ENCODE measurements around the gene SCARB1. TPM values are rescaled to one million over a fixed set of nuclear protein-coding genes. Genes with fewer than 3 reads are reported as not detected.

SCARB1 gene
- total and polyA plus RNA-seq, 2 donors (not counting 3 experiments of a cell fraction or from before 2014, with no cell fraction given) = 125 to 141 TPM

DNA sequence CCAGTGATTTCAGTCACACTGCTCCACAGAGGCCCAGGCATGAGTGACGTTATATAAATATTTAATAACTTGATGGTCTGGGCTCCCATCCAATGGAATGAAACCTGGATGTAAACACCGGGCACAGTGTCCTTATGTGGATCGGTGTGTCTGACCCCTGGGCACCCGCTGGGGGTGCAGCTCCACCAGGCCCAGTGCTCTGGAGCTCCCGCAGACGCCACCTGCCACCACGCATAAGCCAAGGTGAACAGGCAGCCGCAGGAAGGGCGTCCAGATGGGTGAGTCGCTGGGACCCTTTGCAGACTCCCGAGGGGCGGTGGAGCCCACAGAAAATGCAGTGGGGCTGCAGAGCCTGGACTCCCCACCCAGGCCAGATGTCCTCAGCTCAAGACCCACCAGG, 121.6 kb downstream of the SCARB1 start:
- Histone ChIP-seq H2AFZ (ENCODE audit: low read depth, low read length) (no peak overlapping the region), H3K4me1 (ENCODE audit: control insufficient read depth, extremely low read depth, insufficient read depth, low read length) (peaks cover 53% of the 10 kb centered on the region), H3K4me3 (replicated peaks in 1 of 3; ENCODE audit: insufficient read depth in 1 of 3, low read depth in 1 of 3, low read length in 3 of 3) (no peak overlapping the region), H3K79me2 (ENCODE audit: control insufficient read depth, insufficient read depth, low read length) (no peaks in the 10 kb centered on the region), H3K9ac (replicated peaks; ENCODE audit: extremely low read depth, insufficient read depth, low read length) (no peak overlapping the region), H3K27me3 (ENCODE audit: control insufficient read depth in 2 of 2, insufficient read depth in 2 of 2, low read length in 2 of 2) (no peaks in the 10 kb centered on the region), H3K27ac (ENCODE audit: insufficient read depth, low read depth, low read length) (no peak overlapping the region), H3K9me3 (replicated peaks; ENCODE audit: control insufficient read depth, insufficient read depth, low read length) (peaks cover 3% of the 10 kb centered on the region), H3K4me2 (ENCODE audit: insufficient read depth, low read length) (no peak overlapping the region), H4K20me1 (replicated peaks; ENCODE audit: control insufficient read depth, extremely low read depth, insufficient read depth, low read length) (no peaks in the 10 kb centered on the region), H3K9me1 (replicated peaks; ENCODE audit: control insufficient read depth, extremely low read depth, insufficient read depth, low read length) (no peaks in the 10 kb centered on the region), H3K36me3 (ENCODE audit: control insufficient read depth in 2 of 2, extremely low read depth in 1 of 2, insufficient read depth in 2 of 2, low read length in 2 of 2) (no peaks in the 10 kb centered on the region)
- intact Hi-C loops (cut with micrococcal nuclease) = no loop called here
- ChIA-PET CTCF (interaction anchor here (0.9 to 2.1 kb wide), 3 partner anchors 21 to 25 kb away, joined by 3 to 8 read pairs (median 7); no protein-coding TSS in a partner anchor), POLR2A (no interaction called here)
- FAIRE-seq (no peak), DNase-seq (ENCODE audit: low read depth, low spot score) (peak; percentile 46)
- TF ChIP-seq EZH2 (IDR thresholded peaks at IDR 0.05; ENCODE audit: borderline replicate concordance, low read depth, low read length, severe bottlenecking) (no peak), FOS (IDR thresholded peaks at IDR 0.05; ENCODE audit: borderline replicate concordance, insufficient read depth, low read length) (no peak), GATA2 (IDR thresholded peaks at IDR 0.05; ENCODE audit: insufficient read depth, insufficient read length, low read depth, low read length) (no peak), POLR2AphosphoS5 (IDR thresholded peaks at IDR 0.05; ENCODE audit: insufficient read depth, low read depth, low read length) (no peak), POLR2A (IDR thresholded peaks at IDR 0.05; ENCODE audit: low read depth, low read length) (no peak)
- TF ChIP-seq, protein P1, sequence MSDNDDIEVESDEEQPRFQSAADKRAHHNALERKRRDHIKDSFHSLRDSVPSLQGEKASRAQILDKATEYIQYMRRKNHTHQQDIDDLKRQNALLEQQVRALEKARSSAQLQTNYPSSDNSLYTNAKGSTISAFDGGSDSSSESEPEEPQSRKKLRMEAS (IDR thresholded peaks at IDR 0.05; ENCODE audit: insufficient read depth, insufficient read length) = no peak
- no TSS peak for BruUV-seq (replicated peaks)
- dilution Hi-C loops (cut with MboI; ENCODE audit: extremely low pct_ligation_motif_present, low sequenced_read_pairs) = no loop called here

DNA sequence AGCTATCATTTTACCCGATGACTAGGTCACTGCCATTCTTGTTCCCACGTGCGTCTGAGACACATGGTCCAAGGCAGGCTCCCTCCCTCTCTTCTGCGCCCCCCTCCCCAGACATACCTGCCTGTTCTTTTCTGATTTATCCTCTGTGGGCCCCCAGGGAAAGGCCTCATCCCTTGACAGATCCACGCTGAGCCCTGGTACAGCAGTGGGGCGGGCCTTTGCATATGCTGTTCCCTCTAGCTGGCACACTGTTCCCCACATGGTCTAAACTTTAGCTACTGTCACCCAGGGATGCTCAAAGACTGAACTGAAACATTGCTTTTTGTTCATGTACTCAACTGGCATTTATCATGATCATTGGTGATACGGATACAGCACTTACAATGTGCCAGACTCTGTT, 122.5 kb downstream of the SCARB1 start:
- no peak overlapping the region for H3K9ac ChIP-seq (replicated peaks; ENCODE audit: extremely low read depth, insufficient read depth, low read length)
- H3K4me1 ChIP-seq (ENCODE audit: control insufficient read depth, extremely low read depth, insufficient read depth, low read length) = peaks cover 44% of the 10 kb centered on the region
- intact Hi-C loops (cut with micrococcal nuclease) = loop anchor here (1.0 to 2.0 kb wide), 2 partner anchors 26 to 222 kb away; no protein-coding TSS in a partner anchor

More for the DNA sequence above, 122.5 kb downstream of the SCARB1 start:
- no peak for TF ChIP-seq POLR2AphosphoS5 (IDR thresholded peaks at IDR 0.05; ENCODE audit: insufficient read depth, low read depth, low read length)
- TF ChIP-seq EZH2 (IDR thresholded peaks at IDR 0.05; ENCODE audit: borderline replicate concordance, low read depth, low read length, severe bottlenecking) = no peak
- TF ChIP-seq POLR2A (IDR thresholded peaks at IDR 0.05; ENCODE audit: low read depth, low read length) = no peak
- no peak for TF ChIP-seq GATA2 (IDR thresholded peaks at IDR 0.05; ENCODE audit: insufficient read depth, insufficient read length, low read depth, low read length)
- TF ChIP-seq, protein P1 (IDR thresholded peaks at IDR 0.05; ENCODE audit: insufficient read depth, insufficient read length) = no peak
- TF ChIP-seq, protein P2, sequence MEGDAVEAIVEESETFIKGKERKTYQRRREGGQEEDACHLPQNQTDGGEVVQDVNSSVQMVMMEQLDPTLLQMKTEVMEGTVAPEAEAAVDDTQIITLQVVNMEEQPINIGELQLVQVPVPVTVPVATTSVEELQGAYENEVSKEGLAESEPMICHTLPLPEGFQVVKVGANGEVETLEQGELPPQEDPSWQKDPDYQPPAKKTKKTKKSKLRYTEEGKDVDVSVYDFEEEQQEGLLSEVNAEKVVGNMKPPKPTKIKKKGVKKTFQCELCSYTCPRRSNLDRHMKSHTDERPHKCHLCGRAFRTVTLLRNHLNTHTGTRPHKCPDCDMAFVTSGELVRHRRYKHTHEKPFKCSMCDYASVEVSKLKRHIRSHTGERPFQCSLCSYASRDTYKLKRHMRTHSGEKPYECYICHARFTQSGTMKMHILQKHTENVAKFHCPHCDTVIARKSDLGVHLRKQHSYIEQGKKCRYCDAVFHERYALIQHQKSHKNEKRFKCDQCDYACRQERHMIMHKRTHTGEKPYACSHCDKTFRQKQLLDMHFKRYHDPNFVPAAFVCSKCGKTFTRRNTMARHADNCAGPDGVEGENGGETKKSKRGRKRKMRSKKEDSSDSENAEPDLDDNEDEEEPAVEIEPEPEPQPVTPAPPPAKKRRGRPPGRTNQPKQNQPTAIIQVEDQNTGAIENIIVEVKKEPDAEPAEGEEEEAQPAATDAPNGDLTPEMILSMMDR (IDR thresholded peaks at IDR 0.05; ENCODE audit: extremely low read depth in 1 of 2, insufficient read depth in 1 of 2, low read depth in 1 of 2, low read length in 2 of 2) = no peak
- no peak for TF ChIP-seq FOS (IDR thresholded peaks at IDR 0.05; ENCODE audit: borderline replicate concordance, insufficient read depth, low read length)
- no peak for TF ChIP-seq MYC (IDR thresholded peaks at IDR 0.05; ENCODE audit: low read depth, low read length)
- TF ChIP-seq JUN (IDR thresholded peaks at IDR 0.05; ENCODE audit: borderline replicate concordance, insufficient read depth, insufficient read length, low read depth) = no peak
- Histone ChIP-seq H4K20me1 (replicated peaks; ENCODE audit: control insufficient read depth, extremely low read depth, insufficient read depth, low read length) (no peaks in the 10 kb centered on the region), H2AFZ (ENCODE audit: low read depth, low read length) (no peak overlapping the region), H3K79me2 (ENCODE audit: control insufficient read depth, insufficient read depth, low read length) (no peaks in the 10 kb centered on the region), H3K9me1 (replicated peaks; ENCODE audit: control insufficient read depth, extremely low read depth, insufficient read depth, low read length) (no peaks in the 10 kb centered on the region), H3K4me2 (ENCODE audit: insufficient read depth, low read length) (no peak overlapping the region), H3K9me3 (replicated peaks; ENCODE audit: control insufficient read depth, insufficient read depth, low read length) (peaks cover 3% of the 10 kb centered on the region), H3K4me3 (replicated peaks in 1 of 3; ENCODE audit: insufficient read depth in 1 of 3, low read depth in 1 of 3, low read length in 3 of 3) (no peak overlapping the region), H3K27ac (ENCODE audit: insufficient read depth, low read depth, low read length) (peak overlapping the region; percentile 88), H3K27me3 (ENCODE audit: control insufficient read depth in 2 of 2, insufficient read depth in 2 of 2, low read length in 2 of 2) (no peaks in the 10 kb centered on the region), H3K36me3 (ENCODE audit: control insufficient read depth in 2 of 2, extremely low read depth in 1 of 2, insufficient read depth in 2 of 2, low read length in 2 of 2) (no peaks in the 10 kb centered on the region)
- no TSS peak for BruUV-seq (replicated peaks)
- dilution Hi-C loops (cut with MboI; ENCODE audit: extremely low pct_ligation_motif_present, low sequenced_read_pairs) = no loop called here
- ChIA-PET CTCF (interaction anchor here (0.8 to 2.1 kb wide), 15 partner anchors 10 to 361 kb away, joined by 3 to 8 read pairs (median 5); partner anchors contain the start of gene NCOR2), POLR2A (interaction anchor here (1.2 kb wide), 1 partner anchor 47 kb away, joined by 3 read pairs; no protein-coding TSS in a partner anchor)
- FAIRE-seq (no peak), DNase-seq (ENCODE audit: low read depth, low spot score) (no peak)
